Hypothalamus (tissue), 51 donors: Measurements from ENCODE around the gene APOBEC3G.

Experiments used
- DNase-seq, 51 donors: peaks; one replicate each; lab custom pipeline; 2025; lab: John Stamatoyannopoulos, UW

The APOBEC3G gene

GRCh38 chr22:39090426-39091064, 13.5 kb downstream of the APOBEC3G start:
- no peak for DNase-seq

DNA sequence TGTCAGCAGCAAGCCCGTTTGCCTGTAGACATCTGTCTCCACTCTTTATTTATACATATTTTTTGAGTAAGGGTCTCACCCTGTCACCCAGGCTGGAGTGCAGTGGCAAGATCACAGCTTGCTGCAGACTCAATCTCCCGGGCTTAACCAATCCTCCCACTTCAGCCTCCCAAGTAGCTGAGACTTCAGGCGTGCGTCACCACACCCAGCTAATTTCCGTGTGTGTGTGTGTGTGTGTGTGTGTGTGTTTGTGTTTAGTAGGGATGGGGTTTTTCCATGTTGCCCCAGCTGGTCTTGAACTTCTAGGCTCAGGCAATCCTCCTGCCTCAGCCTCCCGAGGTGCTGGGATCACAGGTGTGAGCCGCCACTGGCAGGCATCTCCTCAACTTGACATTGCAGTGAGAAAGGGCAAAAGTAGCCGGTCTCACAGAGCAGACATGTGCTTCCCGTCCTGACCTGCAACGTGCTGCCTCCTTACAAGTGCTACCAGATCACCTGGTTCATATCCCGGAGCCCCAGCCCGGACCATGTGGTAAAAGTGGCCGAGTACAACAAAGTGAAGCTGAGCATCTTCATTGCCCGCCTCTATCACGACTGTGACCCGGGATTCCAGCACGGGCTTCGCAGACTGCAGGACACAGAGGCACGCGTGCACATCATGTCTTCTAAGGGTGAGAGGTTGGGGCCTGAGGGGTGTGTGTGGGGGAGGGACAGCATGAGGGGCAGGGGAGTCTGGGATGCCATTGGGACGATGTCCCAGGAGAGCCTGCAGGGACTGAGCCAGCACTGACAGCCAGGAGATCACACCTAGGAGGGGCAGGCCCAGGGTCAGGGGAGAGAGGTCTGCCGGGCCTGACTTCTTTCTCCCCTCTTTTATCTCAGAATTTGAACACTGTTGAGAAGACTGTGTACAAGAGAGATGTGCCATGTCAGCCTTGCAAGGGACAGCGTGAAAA, 14.3 kb downstream of the APOBEC3G start:
- DNase-seq = no peak

GRCh38 chr22:39092111-39092862, 15.2 kb downstream of the APOBEC3G start:
- DNase-seq = no peak

DNA sequence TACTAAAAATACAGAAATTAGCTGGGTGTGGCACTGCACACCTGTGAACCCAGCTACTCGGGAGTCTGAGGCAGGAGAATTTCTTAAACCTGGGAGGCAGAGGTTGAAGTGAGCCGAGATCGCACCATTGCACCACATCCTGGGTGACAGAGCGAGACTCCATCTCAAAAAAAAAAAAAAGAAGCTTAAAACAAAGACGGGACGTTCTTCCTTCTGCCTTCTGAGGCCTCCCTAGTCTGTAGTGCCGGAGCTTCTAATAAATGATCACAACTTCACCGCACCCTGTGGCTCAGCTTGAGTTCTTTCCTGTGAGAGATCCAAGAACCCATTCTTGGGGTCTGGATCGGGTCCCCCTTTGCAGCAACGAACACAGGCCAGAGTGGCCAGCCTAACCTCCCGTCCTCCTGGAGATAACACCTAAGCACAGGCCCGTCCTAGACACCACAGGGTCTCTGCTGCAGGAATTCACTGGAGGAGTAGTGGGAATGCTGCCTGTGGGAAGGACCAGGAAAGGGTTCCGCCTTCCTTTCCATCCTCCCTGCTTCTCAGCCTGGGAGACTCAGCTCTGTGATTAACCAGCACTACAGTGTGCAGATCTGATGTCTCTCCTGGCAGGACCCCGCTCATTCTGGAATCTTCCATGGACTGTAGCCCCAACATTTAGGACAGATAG, 17.8 kb downstream of the APOBEC3G start:
- no peak for DNase-seq

GRCh38 chr22:39095971-39096370, 18.9 kb downstream of the APOBEC3G start:
- no peak for DNase-seq

- no peak for DNase-seq
Observed at GRCh38 chr22:39097098-39098020, 20.3 kb downstream of the APOBEC3G start, which contains the start of gene APOBEC3H. TSS of gene APOBEC3H (plus strand) at chr22:39097244. CDS start at chr22:39100279, 3,035 bp downstream.

DNA sequence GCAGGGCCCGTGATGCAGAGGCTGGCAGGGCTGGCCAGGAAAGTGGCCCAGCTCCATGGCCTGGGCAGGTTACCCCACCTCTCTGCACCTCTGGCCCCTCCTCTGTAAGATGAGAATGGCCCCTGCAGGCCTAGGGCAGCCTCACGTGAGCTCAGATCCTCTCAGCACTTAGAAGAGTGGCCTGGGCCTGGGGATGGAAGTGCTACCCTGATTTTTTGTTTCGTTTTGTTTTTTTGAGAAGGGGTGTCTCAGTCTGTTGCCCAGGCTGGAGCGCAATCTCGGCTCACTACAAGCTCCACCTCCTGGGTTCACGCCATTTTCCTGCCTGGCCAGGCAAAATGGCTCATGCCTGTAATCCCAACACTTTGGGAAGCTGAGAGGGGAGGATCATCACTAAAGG, 21.0 kb downstream of the APOBEC3G start:
- DNase-seq = no peak

GRCh38 chr22:39098576-39098975, 21.5 kb downstream of the APOBEC3G start:
- no peak for DNase-seq

DNA sequence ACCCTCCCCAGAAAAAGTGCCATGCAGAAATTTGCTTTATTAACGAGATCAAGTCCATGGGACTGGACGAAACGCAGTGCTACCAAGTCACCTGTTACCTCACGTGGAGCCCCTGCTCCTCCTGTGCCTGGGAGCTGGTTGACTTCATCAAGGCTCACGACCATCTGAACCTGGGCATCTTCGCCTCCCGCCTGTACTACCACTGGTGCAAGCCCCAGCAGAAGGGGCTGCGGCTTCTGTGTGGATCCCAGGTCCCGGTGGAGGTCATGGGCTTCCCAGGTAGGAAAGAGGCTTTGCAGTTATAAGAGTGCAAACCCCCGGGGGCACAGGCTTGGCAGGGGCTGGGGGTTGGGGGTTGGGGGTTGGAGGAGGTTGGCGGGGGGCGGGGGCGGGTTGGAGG, 24.2 kb downstream of the APOBEC3G start:
- DNase-seq = no peak

DNA sequence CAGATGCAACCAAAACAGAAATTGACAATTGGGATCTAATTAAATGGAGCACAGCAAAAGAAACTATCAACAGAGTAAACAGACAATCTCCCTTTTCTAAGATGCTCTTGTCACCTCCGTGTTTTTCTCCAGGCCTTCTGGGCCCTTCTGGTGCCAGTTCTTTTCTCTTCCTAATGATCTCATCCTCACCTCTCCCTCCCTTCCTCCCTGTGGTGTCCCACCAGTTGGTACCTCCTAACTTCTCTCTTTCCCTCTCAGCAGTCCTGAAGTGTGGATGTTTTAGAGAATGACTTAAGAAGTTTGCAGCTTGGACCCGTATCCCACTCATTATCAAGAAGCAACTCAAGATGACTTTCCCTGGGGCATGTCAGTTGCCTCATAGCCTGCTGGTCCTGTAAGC, 26.4 kb downstream of the APOBEC3G start:
- no peak for DNase-seq

- DNase-seq = peak in 1 of 51 donors; percentile 6
Observed at GRCh38 chr22:39106326-39106725, 29.3 kb downstream of the APOBEC3G start.

- no peak for DNase-seq
Observed at GRCh38 chr22:39108487-39108886, 31.4 kb downstream of the APOBEC3G start.

GRCh38 chr22:39109361-39109760, 32.3 kb downstream of the APOBEC3G start:
- no peak for DNase-seq

- no peak for DNase-seq
Observed at GRCh38 chr22:39110631-39111561, 33.8 kb downstream of the APOBEC3G start.

- no peak for DNase-seq
Observed at GRCh38 chr22:39114112-39114511, 37.0 kb downstream of the APOBEC3G start.

DNA sequence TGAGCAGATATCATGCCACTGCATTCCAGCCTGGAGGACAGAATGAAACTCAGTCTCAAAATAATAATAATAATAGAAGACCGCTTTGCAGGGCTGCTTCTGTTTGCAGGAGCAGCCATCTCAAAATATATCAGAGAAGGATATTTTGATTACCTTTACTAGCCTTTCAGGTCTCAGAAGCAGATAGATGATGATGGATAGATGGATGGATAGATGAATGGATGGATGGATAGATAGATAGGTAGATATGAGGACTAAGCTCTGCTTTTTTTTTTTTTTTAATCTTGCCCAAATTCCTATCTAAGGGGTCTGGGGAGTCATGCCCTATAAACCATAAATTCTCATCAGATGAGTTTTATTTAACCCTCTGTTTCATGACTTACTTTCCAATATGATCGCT, 38.5 kb downstream of the APOBEC3G start:
- DNase-seq = no peak

- no peak for DNase-seq
Observed at GRCh38 chr22:39115977-39116621, 39.0 kb downstream of the APOBEC3G start.
